ENCODE results near the gene PRKCB.

The PRKCB gene

DNA sequence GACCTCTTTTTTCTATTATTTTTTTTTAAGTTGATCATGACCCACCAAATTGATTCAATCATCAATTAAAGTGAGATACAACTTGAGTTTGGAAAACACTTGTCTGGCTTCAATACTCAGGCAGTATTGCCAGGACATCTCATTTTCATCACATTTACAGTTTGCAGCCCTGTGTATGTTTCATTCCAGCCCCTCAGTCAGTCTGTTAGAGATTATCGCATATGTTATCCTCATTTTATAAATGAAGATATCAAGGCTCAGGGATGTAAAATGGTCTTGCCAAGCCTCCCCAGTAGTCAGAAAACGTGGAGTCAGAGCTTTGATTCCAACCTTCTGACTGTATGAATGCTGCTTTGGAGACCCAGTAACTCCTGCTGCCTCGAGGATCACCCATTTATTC is 333.1 kb downstream of the PRKCB start:
- no peak for DNase-seq (ENCODE audit: low read depth in 2 of 2)

DNA sequence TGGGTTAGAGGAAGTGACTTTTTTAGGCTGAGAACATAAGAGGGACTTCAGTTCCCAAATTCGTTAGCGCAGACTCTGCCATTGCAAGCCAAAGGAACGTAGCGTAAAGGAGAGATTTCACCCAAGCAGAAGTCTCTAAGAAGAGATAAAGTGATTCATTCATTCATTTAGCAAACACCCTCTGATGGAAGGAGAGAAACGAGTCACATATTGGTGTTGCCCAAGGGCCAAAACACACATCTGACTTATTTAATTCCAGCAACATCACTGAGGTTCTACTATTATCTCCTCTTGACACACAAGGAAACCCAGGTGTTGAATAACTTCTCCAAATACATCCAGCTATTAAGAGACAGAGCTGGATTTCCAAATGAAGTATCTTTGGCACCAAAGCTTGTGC is 334.6 kb downstream of the PRKCB start:
- no peak for DNase-seq (ENCODE audit: low read depth in 2 of 2)

DNA sequence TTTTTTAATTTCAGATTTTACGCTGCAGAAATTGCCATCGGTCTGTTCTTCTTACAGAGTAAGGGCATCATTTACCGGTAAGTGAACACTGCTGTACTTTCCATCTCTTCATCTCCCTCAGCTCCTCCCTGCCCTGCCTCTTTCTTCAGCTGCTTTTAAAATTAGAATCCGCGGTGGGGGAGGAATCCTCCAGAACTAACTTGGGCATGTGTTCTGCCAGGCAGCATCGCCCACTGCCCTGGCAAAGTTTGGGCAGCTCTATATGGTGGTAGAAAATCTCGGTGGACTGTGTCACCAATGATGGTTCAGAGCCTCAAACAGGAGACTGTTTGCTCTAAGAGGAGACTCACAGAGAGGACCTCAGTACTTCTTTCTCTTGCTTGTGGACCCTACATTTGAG is 338.7 kb downstream of the PRKCB start:
- no peak for DNase-seq (ENCODE audit: low read depth in 2 of 2)

DNA sequence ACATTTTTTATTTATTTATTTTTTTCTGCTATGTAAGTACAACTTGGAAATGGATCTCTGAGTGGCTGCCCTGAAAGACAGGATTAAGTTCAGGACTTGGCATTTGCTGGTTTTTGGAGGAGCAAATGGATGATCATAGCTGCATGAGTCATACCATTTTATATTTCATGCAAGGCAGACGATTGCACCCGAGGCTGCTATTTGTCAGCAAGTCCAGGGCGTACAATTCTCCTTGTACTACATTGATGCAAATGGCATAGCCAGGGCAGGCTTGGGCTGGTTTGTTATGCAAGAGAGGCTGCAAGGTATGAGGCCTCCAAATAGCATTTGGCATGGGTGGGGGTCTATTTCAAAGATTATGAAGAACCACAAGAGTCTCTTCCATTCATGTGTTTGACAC is 339.2 kb downstream of the PRKCB start:
- no peak for DNase-seq (ENCODE audit: low read depth in 2 of 2)

DNA sequence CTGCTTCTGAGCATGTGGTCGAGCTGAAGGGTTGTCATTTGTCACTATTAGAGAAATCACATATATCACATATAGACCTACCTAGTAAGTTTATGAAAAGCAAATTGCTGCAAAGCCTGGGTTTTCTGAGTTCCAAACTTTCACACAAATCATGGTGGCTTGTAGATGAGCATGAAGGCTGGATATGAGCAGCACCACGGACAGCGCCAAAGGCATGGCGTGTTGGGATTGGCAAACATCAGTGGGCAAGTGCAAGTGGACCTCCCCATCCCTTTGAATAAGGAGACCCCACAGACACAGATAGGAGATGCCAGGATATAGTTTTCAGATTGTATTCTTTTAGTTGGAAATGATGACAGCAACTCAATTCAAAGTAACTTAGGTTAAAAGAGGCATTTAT is 342.7 kb downstream of the PRKCB start:
- DNase-seq (ENCODE audit: low read depth in 2 of 2): no peak

DNA sequence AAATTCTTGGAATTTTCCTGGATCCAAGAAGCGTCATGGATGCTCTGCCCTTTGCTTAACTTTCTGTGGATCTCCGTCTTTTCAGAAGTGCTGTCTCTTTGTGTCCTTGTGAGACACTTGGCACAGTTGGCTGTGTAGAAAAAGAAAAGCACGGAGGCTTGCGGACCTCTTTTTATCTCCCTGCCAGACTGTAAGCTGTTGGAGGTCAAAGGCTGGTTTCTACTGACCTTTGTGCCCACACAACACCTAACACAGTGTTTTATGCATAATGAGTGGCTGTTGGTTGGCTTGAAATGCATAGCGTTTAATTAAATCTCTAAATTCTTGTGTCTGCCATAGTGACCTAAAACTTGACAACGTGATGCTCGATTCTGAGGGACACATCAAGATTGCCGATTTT is 344.7 kb downstream of the PRKCB start:
- no peak for DNase-seq (ENCODE audit: low read depth in 2 of 2)

DNA sequence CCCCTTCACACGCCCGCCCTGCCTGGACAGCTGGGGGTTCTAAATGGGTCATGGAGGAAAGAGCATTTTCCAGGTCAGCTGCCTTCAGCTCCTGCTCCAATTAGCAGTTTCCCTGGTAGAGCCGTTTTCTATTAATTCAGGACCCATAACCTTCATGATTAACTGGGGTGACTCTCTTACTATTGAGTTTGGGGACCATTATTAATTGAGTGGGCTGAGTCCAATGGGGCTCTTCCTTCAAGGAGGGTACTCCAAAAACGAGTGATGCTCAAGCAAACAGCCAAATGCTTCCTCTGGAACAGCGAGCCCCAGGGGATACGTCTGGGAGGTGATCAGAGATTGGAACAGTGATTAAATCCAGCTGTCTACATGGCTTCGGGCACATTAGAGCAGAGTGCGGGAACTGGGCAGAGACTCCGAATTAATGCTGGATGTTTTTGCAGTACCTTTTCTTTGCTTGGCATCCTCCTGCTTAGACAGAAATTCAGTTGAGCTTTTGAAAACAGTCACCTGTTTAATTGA is 352.3 kb downstream of the PRKCB start:
- no peak for DNase-seq (ENCODE audit: low read depth in 2 of 2)

DNA sequence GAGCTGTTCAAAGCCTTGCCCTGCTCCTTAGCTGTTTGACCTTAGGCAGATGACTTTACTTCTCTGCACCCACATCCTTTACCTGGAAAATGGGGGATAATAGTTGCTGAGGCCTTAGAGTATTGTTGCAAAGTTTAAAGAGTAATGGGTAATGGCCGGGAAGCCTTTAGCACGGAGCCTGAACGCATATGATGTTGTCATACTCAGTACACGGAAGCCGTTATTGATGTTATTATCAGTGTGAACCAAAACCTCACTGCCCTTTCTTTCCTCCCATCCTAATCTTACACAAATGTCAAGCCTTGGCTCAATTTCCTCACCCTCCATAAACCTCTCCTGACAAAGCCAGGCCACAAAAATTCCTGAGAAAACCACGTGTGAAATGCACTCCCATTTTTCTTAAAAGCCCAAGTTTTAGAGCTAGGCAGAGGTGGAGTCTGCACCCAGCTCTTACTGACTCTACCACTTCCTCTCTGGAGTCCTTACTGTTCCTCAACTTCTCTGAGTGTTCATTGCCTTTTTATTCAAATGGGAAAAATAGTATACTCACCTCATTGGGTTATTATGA is 353.1 kb downstream of the PRKCB start:
- DNase-seq (ENCODE audit: low read depth in 2 of 2): no peak

DNA sequence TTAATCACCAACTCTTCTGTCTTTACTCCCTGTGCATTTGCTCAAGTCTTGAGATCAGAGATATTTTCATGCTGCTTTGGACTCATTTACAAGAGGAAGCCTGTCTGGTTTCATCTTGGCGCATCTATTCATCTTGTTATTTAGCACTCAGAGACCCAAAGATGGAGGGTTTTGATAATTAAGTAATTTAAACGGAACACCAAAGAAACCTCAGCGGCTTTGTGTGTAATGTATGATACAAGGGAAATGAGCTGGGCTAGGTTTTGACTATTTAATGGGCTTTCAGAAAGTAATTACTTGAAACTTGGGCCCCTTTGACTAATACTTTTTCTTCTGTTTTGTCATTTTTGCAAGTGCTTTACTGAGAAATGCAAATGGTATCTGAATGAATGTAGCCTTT is 354.2 kb downstream of the PRKCB start:
- DNase-seq (ENCODE audit: low read depth in 2 of 2): no peak

DNA sequence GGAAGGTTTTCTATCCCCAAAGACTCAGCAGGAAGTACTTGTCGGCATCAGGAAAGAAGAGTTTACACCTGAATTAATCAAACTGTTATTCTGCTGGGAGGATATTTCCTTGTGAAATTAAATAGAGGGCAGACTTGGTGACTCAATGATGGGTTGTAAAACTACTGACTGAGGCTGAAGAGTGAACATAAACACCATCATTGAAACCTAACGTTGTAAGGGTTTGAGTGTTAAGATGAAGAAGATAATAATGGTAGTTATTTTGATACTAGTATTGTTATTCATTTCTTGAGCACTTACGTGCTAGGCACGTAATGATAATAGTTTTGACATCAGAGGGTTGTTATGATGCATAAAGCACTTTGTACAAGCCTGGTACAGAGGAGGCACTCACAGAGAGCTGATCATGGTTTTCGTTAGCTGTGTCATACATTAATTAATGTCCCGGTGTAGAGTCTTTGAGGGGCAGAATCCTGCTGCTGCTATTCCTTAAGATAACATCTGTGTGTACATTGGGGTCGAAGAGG is 356.2 kb downstream of the PRKCB start:
- no peak for DNase-seq (ENCODE audit: low read depth in 2 of 2)

DNA sequence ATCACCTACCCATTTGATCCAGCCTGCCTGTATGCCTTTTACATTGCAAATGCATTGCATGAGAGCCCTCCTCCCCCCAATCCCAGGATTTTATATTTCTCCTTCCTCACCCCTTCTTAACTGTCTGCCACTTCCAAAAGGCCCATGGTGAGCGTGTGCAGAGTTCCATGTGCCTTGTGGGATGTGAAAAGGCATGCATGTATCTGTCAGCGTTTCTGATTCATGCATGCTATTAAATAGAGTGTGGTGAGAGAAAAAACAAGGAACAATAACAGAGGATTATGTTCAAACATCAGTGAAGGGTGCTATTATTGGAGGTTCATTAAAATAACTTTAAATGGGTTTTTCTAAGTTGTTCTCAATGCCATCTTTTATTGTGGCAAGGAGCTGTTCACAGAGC is 359.4 kb downstream of the PRKCB start:
- DNase-seq (ENCODE audit: low read depth in 2 of 2): no peak

DNA sequence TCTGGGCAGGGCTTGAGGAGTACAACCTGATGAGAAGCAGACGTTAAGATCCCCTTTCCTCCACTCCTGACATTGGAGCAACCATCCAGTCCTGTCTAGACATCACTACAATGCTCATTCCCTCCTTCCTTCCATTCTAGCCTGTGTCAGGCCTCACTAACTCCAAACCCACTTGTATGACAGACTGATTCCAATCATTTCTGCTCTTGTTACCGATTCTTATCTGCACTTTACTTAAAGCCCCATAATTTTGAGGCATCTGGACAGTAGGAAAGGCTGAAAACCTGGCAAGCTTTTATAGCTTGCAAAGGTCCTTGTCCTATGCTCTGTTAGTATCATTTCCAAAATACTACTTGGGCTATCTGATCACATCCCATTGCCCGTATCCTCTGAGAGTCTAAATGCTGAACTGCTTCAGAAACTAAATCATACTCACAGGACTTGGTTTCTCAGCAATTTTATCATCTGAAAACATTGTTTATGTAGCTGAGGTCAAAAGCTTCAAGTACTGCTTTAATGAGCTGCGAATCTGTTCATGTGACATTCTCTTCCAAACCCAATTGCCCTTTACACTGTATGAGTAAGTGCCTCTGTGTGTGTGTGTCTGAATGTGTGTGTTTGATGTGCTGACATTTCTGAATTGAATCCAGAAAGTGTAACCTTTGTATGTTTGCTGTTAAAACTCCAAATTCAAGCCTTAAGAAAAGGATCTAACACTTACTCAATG is 363.2 kb downstream of the PRKCB start:
- no peak for DNase-seq (ENCODE audit: low read depth in 2 of 2)

DNA sequence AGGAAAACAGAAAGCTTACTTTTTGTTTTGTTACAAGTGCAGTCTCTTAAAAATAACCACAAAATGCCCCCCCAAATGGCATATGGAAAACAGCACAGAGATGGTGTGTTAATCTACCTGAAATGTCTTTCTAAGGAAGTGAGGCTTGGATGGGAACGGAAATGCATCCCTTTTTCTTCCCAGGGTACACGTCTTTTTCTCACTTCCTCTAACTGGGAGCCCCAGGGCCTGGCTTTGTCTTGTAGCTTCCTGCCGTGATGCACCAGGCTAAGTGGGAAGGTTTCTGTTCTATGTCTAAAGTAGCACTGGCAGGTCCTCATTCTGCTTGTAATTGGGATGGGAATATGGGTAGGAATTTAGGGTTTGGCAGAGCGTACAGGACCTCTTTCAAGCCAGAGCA is 367.9 kb downstream of the PRKCB start:
- DNase-seq (ENCODE audit: low read depth in 2 of 2): no peak

DNA sequence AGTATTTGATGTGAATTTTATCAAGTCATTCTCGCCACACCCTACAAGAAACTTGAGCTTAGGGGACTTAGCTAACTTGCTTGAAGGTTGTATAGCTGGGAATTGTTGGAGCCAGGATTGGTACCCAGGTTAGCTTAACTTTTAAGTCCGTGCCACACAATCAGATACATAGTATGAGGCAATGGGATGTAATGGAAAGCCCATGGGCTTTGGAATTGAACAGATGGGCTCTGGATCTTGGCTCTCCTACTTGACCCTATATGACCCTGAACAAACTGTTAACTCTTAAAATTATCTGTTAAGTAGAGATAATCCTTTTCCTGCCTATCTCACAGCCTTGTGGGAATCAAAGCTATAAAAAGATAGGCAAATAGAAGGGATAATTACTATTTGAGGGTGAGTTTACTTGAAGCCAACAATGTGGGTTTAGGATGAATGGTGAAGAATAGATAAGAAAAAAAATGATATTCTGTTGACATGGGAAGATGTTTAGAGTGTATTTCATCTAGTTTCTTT is 368.4 kb downstream of the PRKCB start:
- no peak for DNase-seq (ENCODE audit: low read depth in 2 of 2)

DNA sequence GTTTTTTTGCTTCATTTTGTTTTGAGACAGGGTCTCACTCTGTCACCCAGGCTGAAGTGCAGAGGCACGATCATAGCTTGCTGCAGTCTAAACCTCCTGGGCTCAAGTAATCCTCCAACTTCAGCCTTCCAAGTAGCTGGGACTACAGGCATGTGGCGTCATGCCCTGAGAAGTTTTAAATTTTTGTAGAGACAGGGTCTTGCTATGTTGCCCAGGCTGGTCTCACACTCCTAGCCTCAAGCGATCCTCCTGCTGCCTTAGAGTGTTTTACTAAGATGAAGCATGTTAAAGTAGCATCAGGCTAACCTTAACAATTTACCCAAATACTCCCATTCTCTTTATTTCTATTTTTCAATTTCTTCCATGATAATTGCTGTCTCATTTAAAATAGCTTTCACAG is 371.1 kb downstream of the PRKCB start:
- no peak for DNase-seq (ENCODE audit: low read depth in 2 of 2)

DNA sequence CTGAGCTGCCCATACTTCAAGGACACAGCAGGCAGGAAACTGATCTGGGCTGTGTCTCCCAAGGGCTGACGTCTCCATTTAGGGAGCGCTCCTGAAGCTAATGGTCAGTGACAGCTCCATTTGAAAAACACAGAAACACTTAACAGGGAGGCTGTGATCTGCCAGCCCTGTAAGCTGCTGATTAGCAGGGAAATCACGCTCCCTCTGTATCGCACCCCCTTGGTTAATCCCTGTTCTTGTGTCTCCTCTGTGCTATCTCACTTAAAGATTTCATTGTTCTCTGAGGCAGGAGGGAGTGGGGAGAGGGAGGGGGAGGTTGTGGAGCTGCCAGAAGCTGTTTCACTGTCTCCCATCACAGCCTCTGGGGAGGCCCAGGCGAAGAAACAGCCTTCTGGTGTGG is 372.9 kb downstream of the PRKCB start:
- no peak for DNase-seq (ENCODE audit: low read depth in 2 of 2)

DNA sequence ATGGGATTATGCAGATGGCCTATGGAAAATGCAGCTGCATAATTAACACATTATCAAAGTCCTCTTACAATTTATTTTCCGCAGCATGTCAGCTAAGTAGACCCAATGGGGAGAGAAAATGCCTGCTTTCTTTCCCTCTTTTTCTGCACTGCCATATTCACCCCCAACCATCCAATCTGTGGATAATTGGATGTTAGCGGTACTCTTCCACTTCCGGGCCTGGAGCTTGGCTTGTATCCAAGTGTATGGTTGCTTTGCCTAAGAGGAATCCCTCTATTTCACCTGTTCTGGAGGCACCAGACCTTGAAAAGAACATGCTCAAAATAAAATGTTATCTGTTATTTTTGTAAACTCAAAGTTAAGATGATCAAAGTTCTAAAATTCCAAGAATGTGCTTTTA is 379.2 kb downstream of the PRKCB start:
- no peak for DNase-seq (ENCODE audit: low read depth in 2 of 2)

DNA sequence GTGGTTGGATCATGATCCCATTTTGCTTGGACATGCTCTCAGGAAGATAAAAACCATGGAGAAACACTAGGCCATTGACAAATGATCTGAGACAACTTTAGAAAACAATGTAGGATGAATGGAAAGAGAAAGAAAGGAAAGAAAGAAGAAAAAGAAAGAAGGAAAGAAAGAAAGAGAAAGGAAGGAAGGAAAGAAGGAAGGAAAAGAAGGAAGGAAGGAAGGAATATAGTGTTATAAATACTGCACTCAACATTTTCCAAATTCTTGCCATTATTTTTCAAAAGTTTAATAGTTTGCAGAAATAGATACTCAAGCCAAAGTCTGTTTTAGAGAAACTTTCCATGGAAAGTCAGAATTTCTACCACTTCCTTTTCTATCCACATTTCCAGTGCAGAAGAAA is 381.2 kb downstream of the PRKCB start:
- DNase-seq (ENCODE audit: low read depth in 2 of 2): no peak

DNA sequence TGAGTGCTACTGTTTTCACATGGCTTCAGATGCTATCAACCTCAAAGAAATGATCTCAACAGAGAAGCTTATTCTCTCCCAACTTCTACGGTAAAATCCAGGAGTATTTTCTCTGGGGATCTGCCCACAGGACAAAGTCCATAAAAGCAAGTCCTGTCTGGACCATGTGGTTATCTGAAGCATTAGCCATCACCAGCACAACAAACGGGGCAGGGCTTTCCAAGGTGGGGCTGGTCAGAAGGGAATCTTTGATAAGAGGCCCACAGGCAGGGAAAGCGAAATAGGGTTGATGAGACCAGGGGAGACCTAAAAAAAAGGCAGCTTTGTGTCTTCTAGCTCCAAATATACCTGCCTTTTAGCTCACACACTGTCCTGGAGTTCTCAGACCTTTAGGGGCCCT is 381.7 kb downstream of the PRKCB start:
- DNase-seq (ENCODE audit: low read depth in 2 of 2): no peak

DNA sequence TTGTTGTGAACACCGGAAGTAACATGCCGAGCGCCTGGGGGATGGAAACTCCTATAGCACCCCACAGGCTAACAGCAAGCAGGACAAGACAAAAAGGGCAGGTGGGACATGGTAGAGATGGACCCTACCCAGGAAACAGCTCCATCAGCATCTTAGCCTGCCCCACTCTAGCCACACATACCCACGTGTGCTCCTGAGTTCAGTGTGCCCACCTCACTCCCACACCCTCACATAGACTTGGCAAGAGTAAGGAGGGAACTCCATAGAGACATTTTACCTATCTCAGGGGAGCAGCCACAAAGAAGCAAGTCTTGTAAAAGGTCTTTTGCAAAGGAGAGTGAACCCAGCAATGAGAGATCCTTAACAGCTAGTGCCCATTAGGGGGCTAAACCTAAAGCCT is 382.5 kb downstream of the PRKCB start:
- DNase-seq (ENCODE audit: low read depth in 2 of 2): no peak

DNA sequence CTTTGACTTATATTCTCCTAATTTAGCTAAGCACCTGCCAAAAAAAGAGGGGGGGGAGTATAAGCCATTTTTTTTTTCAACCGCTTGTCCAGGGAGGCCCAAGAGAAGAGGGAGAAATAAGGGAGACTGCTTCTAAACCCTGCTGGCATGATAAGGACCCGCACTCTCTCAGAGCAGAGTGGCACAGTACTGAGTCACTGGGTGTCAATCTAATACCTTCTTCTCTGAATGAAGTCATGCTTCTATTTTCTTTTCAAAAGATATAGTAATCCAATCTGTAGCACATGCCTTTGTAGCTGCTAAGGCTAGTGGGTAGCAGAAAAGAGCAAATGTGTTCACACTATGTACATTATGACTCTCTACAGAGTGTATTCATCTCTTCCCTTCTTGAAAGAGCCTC is 385.4 kb downstream of the PRKCB start:
- no peak for DNase-seq (ENCODE audit: low read depth in 2 of 2)

DNA sequence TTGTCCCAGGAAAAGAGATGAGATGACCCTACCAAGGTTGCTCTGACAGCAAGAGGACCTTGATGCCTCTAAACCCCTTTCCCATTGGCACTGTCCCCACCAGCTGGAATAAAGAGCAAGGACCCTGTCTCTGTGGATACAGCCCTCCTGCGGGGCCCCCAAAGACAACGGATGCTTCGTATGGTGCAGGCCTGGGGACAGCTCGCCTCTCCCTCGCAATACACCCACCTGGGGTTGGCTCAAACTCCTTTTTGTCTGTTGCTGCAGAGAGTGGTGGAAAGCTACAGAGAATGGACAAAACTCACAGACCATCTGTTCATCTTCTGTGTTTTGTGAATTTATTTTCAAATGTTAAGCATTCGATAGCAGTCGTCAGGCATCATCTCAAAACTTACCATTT is 392.7 kb downstream of the PRKCB start:
- DNase-seq (ENCODE audit: low read depth in 2 of 2): no peak

DNA sequence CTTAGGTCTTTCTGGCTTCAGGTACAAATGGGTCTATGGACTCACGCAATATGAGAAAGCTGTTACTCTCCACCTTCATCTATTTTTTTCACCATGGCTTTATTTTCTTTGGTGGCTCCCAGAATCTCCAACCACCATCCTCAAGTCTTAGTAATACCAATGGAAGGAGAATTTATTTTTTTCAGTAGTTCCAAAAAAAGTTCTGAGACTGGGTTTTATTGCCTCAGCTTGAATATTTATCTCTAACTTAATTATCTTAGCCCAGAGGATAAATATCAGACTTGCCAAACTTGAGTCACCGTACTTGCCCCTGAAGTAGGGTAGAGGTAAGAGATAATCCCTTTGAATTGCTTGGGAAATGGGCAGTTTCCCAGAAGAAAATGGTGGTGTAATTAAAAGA is 397.2 kb downstream of the PRKCB start:
- no peak for DNase-seq (ENCODE audit: low read depth in 2 of 2)

Data from stimulated activated CD4-positive, alpha-beta T cell treated with anti-CD3 and anti-CD28 coated beads, Interleukin-15, amount 100 ng/mL, for 48 hours (primary cell).